Activated T-helper 9 cell treated with anti-CD3 and anti-CD28 coated beads, Interleukin-2, amount 50 U/mL, for 16 hours (primary cell): Measurements from ENCODE around the gene SSNA1.

Experiments used
- DNase-seq: peaks from one replicate; pipeline ENCODE4 v3.0.0-alpha.2; 2020; ENCODE audit warnings: low read depth

The SSNA1 gene

DNA sequence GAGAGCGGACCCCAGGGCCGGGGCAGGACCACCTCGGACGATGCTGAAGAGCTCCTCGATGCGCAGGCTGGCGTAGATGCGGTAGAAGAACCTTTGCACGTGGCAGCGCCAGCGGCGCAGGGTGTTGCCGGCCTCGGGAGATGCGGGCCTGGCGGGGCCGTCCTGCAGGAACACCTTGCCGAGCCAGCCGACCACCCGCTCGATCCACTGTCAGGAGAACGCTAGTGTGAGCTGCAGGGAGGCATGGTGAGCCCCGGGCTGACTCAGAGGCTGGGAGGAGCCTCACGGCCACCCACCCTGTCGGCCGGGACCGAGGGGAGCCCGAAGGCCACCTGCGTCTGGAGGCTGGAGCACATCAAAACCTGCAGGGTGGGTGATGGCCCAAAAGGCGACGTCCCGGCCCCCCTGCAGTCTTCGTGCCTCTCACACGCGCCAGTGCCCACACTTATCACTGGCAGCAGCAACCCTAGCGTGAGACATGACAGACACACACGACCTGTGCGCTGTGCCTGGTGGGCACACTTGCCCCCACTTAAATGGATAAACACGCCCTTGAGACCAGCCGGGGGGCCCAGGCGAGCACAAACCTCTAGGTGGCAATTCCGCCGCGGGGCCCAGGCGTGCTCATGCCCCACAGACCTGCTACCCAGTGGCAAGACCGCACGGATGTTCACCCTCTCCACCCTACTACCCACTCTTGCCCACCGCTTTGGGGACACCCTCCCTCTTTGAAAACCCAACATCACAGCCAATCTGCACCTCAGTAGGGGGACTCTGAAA is 3.4 kb upstream of the SSNA1 start:
- no peak for DNase-seq

DNA sequence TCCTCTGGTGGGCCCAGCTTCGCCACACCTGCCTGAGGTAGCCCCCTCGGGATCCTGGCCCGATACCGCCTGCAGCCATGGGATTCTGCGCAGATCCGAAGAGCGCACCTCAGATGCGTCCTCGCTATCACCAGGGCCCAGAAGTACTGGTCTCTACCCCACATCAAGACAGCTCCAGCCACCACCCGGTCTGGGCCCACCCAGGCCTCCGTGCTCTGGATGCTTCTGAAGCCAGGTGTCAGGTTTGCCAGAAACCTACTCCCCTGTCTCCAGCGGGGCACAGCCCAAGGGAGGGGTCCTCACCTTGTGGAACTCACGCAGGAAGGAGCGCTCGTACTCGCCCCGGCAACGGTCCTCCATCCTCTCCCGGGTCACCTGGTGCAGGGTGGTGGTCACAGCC is 2.6 kb upstream of the SSNA1 start:
- no peak for DNase-seq

DNA sequence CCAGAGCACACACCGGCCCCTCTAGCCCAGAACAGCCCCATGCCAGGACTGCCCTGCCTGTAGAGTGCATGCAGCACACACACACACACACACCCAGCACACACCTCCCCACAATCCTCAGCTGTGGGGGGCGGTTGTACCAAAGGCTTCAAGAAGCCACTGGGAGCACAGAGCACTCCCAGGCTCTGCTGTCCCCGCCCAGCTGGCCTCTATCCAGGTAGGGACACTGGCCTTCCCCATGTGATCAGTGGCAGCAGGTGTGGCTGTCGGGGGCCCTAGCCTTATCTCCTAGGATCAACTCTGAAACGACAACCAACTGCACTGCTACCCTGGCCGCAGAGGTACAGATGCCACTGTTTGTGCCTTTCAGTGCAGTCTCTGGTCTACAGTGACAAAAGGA is 2.1 kb upstream of the SSNA1 start:
- no peak for DNase-seq

DNA sequence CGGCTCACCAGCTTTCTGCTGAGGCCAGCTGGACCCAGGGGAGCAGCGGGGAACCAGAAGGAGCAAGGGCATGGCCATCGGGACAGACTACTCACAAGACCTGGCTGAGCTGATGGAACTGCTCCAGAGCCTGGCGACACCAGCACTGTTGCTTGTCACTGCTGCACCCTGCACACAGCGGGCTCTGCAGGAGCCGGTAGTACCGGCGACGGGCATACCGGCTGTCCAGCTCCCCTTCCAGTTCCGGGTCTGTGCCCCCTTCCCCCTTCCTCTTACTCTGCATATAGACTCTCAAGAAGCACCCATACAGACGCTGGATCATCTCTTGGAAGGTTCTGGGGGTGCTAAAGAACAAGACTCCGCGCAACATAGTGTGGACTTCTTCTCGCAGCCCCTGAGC is 1.1 kb upstream of the SSNA1 start:
- no peak for DNase-seq

DNA sequence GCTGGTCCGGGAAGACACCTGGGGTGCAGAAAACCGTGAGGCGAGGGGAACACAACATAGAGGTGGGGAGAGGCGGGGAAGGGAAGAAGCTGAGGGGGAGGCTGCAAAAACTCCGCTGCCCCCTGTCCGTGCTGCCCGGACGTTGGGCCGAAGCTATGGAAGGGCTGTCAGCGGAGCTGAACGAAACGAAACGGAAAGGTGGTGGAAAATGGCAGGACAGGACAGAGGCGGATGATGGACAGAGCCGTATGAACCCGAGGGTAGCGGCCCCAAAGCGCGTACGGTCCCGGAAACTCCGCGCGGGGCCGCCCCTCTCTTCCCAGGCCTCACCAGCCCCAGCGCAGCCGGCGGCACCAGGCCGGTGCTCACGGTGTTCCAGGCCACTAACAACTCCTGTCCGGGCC is 388 bp upstream of the SSNA1 start:
- no peak for DNase-seq

DNA sequence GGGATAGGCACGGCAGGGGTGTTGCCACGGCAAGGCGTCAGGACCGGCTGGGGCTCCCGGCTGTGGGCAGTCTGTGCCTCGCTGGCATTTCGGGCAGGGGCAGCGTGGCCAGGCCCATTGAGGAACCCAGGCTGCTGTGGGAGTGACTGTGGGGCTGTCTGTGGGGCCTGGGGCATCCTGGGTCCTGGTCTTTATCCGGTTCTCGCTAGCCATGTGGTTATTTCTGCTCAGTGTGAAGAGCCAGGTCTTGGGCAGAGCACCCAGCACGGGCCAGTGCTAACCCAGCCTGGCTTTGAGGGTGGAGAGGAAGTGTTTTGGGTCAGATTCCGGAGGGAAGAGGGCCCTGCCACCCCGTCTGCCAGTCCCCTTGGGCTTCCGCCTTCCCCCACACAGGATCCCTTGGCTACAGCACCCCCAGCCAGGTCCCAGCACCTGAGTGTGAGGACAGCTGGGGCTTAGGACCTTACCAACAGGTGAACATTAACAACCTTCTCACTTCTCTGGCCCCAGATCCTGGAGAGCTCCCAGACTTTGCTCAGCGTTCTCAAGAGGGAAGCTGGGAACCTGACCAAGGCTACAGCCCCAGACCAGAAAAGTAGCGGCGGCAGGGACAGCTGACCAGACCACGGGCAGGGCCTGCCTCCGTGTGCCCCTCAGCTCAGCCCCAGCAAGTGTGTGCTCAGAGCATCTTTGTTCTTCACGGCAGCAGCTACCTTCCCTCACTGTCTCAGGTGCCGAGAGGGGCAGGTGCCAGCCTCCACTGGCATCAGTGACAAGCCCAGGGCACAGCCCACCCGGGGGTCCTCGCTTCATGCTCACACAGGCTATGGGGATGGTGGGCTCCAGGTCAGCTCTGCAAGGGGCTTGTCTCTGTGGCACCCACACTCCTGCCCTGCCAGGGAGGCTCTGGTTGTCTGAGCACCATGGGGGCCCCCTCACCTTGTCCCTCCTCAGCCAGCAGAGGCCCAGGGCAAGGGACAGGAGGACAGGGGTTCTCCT is 1.1 kb downstream of the SSNA1 start:
- no peak for DNase-seq

DNA sequence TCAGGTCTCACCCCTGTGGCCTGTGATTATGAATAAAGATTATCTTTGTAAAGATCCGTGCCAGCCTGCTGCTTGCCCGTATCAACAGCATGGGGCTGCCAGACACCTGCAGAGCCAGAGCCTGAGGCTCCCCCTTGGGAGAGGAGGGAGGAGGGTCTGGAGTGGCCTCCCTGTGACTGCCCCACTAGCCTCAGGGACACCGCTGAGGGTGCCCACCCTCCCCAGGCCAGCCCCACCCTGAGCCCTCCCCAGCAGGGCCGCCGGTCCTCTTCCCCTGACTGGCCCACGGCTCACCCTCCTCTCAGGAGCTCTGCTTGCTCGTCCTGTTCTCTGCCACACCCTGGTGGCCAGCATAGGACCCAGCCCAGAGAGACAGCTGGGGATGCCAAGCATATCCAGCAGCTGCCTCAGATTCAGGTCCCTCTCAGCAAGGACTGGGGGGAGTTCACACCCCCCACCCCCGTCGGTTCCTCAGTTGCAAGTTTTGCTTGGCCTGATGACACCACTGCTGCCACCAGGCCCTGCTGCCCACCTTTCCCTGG is 1.9 kb downstream of the SSNA1 start:
- DNase-seq: no peak

DNA sequence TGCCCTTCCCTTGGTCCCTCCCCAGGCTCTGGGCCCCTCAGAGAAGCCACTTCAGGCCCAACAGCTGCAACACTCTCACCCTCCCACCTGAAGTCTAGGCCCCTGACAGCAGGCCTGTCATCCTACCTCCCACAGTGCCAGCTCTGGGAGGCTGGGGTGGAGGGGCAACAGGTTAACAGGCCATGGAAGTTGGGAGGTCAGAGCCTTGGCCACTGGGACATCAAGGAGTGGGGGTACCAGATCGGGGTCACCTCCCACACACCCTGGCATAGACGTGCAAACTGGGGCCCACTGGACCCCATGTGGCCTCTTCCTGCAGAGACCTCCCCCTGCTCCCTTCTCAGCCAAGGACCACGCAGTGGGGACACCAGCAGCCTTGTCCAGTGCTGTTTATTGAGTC is 2.8 kb downstream of the SSNA1 start:
- no peak for DNase-seq

DNA sequence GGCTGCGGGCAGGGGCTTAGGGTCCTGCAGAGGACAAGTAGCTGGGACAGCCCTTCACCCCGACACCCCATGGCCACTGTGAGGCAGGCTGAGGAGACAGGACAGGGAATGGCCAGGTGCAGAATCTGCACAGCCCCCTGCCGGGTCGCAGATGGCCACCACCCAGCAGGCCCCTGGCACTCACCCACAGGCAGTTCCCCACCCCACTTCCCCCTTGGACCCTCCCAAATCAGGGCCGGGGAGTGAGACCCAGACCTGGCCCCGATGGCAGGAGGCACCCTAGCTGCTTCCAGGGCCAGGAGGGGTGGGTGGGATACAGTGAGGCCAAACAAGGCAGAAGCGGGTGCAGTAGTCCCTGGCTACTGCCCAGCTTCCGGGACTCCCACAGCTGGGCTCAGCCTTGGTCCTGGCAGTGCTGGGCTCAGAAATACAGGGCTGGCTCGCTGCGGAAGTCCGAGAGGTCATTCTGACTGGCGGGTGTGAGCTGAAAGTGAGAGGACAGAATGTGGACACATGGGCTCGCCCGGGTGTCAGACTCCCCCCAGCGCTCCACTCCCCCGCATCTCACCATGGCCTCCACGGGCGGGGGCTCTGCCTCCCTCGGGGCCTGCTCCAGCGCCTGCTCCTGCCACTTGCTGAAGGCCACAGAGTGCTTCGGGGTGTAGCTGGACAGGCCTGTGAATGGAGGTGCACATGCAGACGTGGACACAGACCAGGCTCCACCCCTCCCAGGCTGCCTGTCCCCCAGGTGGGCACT is 3.4 kb downstream of the SSNA1 start:
- DNase-seq: no peak

DNA sequence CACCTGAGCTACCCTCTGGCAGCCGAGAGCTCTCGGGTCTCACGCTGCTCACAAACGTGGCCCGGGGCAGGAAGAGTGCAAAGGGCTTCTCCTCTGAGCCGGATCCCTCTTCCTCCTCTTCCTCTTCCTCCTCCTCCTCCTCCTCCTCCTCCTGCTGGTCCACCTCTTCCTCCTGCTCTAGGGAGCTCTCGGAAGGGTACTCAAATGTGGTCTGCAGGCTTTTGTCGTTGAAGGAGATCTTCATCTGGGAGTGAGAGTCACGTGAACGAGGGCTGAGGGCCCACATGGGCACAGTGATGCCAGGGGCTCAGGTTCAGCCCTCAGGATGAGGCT is 3.9 kb downstream of the SSNA1 start:
- no peak for DNase-seq

DNA sequence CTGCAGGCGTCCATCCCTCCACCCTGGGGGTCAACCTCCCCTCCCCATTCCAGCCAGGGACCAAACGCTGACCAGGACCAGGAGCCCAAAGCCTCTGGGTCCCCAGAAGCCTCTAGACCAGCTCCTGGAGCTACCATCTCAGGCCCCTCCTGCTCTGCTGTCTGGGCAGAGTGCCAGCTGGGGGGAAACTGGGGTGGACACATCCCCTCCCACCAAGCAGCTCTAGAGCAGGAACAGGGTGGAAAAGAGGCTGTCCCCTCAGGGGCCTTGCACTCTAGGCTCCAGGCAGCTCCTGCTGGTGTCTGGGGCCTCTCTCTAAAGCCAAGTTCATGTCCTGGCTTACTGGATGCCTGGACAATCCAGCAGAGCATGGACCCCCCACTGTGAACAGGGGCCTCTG is 4.4 kb downstream of the SSNA1 start:
- DNase-seq: no peak

DNA sequence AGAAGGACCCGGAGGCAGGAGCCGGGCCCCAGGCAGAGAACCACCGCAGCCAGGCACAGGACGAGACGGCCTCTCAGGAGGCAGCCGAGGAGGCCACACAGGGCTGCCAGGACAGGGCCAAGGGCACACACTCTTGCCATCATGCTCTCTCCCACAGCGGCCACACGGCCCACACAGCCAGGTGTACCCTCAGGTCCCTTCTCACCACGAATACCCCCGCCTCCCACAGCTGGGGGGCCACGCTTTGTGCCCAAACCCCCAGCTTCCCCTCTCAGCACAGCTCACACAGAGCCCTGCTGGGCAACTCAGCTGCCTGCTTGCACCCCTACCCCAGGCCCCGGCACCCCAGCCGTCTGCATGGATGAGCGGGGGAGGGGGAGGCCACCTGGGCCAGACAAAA is 5.3 kb downstream of the SSNA1 start:
- DNase-seq: no peak

DNA sequence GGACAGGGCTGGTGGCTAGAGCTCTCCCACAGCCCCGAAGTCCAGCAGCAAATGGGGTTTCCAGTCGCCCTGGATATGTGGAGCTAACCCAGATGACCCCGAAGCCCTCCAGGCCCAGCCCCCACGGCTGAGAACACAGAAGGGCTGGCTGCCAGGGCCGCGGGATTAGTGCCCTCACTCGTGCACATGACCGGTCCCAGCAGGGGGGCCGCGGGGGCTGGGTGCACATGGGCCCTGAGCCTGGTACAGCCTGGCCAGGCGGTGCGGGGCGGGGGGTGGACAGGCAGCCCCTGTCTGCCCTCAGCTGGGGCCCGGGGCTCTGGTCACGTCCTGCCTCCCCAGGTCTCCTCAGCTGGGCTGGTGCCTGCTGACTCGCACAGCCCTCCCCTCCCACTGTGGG is 5.9 kb downstream of the SSNA1 start:
- no peak for DNase-seq

DNA sequence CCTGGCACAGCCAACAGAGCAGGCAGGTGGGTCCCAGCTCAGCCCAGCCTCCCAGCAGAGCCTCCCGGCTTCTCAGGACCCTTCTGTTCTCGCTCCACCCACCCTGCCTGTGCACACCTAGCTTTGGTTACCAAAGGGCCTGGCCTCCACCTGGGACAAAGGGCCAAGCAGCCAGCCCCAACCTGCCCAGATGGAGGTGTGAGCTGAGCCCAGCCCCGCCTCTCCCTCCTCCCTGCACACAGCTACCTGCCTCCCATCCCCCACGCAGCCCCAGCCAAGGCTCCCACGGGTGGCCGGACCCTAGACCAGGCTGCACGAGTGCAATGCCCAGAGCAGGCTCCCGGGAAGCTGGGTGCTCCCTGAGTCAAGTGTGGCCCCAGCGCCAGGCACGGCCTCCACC is 6.4 kb downstream of the SSNA1 start:
- no peak for DNase-seq

DNA sequence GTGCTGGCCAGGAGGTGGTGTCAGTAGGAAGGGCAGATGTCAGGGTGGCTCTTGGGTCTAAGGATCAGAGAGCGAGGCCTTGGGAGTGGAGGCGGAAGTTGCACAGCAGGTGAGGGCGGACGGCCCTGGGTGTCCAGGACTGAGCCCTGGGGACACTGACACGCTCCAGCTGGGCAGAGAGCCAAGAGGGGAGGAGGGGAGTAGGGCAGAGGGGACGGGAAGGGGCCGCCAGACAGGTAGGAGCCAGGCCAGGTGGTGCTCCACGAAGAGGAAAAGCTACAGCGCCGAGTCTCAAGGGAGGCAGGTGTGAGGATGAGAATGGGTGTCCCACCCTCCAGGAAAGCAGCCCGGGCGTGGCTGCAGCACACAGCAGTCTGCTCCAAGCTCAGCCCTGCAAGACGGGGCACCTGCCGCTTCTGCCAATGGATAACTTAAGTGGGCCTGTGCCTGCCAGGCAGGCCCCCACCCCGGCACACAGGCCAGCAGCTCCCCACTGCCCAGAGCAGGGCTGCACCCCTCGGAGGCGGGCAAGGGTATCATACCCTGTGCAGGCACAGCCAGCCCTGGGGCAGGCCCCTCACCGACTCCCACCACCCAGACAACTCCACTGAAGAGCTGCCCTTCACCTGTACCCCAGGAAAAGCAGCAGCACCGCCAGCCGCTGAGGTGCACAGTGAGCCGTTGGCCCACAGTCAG is 7.2 kb downstream of the SSNA1 start:
- DNase-seq: no peak

DNA sequence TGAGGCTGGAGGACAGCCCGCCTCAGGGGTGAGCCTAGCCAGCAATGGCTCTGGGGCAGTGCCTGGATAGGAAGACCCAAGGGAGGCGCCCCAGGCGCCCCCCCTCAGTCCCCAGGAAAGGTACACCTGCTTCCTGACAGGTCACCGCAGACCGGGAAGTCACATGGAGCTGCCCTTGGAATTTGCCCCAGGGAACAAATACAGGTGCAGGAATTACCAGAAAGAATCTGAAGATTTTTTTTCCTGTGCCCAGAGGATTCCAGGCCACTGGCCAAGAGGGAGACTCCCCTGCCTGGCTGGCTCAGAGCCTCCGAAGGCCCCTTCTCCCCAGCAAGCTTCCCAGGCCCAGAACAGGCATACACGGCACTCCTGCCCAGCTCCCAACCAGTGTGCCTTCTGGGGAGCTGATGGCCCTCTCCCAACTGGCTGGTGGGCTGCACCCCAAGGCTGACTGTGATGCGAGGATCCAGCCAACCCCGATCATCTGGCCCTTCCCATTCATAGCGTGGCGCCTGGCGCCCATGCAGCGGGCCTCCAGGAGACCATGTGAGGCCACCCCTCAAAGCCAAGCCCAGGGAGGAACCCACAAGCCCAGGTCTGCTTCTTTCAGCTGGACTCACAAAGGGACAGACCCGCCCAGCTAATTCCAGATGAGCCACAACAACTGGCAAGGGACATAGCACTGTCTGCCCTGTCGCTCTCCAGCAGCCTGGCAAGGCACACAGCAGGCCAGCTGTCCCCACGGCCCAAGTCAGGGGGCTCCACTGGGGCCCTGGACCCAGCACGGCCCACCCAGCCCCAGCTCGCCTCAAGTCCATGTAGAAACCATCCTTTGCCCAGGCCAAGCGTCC is 9.8 kb downstream of the SSNA1 start:
- no peak for DNase-seq

DNA sequence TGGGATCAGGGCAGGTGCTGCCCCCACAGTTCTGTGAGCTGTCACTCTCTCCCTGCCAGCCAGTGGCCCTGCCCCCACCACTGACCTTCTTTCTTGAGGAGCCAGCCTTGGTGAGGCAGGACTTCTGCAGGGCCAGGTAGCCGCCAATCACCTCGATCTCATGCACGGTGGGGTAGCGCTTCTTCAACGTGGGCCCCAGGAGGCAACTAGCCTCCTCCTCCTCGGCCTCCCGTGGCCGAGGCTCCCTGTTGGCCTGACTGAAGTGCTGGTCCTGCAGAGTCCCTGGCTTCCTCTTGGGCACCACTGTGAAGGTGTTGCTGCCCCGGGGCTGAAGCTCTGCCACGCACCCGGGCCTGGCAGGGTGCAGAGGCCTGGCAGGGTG is 10.4 kb downstream of the SSNA1 start:
- no peak for DNase-seq

DNA sequence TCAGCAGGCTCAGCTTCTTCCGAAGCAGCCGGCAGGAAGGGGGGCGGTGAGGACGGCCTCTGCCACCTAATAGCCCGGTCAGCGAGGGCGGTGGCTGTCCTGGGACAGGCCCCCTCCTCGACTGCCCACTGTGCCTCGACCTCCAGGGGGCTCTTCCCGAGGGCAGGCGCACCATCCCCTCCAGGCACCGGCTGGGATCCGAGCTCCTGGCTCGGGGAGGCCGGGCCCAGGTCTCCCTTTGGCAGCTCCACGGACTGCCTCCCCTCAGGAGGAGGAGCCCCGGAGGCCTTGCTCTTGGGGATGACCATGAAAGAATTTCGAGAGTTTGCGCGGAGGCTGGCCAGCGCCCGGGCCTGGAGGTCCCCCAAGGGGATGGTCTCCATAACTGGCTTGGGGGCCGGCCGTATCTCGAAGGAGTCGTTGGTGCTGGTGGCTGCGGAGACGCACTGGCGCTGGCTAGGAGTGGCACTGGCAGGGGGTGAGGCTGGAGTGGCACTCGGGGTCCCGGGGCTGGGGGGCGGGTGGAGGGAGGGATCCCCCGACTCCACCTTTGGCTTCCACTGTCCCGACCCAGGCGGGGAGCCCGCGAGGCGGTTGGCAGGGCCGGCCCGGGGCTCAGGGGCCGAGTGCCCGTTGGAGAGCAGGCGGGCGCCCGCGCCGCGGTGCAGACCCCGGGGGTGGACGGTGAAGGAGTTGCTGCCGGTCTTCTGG is 11.1 kb downstream of the SSNA1 start:
- no peak for DNase-seq

DNA sequence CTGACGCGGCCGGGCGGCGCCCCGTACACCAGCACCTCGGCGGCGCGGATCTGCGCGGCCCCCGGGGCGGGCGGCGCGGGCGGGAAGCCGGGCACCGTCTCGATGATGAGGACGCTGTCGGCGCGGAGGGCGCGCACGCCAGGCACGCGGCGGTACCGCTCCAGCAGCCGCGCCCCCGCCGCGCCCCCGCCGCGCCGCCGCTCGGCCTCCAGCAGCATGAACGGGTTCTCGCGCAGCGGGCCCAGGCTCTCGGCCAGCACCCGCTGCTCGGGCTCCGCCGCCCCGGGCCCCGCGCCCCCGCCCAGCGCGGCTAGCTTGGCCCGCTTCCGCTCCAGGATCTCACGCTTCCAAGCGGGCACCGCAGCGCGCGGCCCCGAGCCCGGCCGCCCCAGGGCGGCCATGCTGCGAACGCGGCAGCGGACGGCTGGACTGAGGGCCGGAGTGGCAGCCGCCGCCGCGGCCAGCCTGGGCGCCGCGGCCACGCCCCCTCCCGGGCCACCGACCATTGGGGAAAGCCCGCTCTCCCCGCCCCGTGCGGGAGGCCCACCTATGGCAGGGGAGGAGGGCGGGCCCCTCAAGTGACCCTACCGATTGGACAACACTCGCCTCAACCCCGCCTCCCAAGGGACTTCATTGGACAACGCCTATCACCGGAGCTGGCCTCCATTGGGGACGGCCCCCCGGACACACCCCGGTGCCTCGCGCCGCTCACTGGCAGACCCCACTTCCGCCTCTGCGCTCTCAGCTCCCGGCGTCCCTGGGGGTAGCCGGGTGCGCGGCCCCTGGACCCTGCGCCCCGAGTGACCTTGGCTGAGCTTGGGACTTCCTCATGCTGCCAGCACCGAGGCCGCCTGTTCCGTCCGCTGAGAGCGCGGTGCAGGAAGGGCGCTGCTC is 12.1 kb downstream of the SSNA1 start, which contains the start of gene TPRN:
TSS of gene TPRN (minus strand) at position 431 of the 894 bp plus-strand sequence. CDS start at position 401, 30 bp downstream.
- DNase-seq: peak; percentile 98
